H1 (cell line): ENCODE measurements around the gene GTF2A2. TPM values are rescaled to one million over a fixed set of nuclear protein-coding genes. Genes with fewer than 3 reads are reported as not detected.

ENCODE experiments used
- NANOG ChIP-seq: IDR thresholded peaks from 2 replicates; pipeline ENCODE4 v1.6.1; 2011; ENCODE audit warnings: low read length, low read depth, mild to moderate bottlenecking, inconsistent platforms; ENCODE audit not compliant: insufficient read depth, poor library complexity, severe bottlenecking
- polyA plus RNA-seq, 7 experiments: library from polyadenylated mRNA; depleted of rRNA in 3 of 7; stranded (reverse) in 5 of 7; unstranded in 2 of 7; fragments of >200 nt in 5 of 7; fragments of 200-250 nt in 2 of 7; gene quantifications; 1 replicate in 5 of 7; 2 replicates in 1 of 7; 4 replicates in 1 of 7; pipeline versions ENCODE4 v1.2.1 to v1.2.3, GENCODE V29; 2011 to 2013; ENCODE audit warnings: missing spikeins in 2 of 7, mixed read lengths in 2 of 7
- total RNA-seq: library from RNA; stranded (reverse); fragmentation: NEBNext Ultra II Directional; extraction: Animal tissue kit (Norgen Biotek cat#: 25700); gene quantifications from 2 replicates; pipeline ENCODE4 v1.2.1, GENCODE V29; 2021

Gene GTF2A2
- total and polyA plus RNA-seq, 2 of the 8 experiments (the other 6 are each of a cell fraction or from before 2014, with no cell fraction given), result 52.2 to 161 TPM

- no peak for TF ChIP-seq NANOG
Measured at GRCh38 chr15:59686389-59686788, 29.1 kb upstream of the GTF2A2 start (continued).
